NCI-H2081 treated with DMSO at 0.1 percent for 48 hours (cell line): ENCODE results near the gene NBPF9.
"Not testable (repeated sequence)": the region's sequence is repeated elsewhere in the genome, so short reads cannot be mapped to it uniquely, and the experiment has no call there.

Experiments used
- DNase-seq: peaks from one replicate; lab custom pipeline; 2025; lab: John Stamatoyannopoulos, UW

Gene NBPF9, protein sequence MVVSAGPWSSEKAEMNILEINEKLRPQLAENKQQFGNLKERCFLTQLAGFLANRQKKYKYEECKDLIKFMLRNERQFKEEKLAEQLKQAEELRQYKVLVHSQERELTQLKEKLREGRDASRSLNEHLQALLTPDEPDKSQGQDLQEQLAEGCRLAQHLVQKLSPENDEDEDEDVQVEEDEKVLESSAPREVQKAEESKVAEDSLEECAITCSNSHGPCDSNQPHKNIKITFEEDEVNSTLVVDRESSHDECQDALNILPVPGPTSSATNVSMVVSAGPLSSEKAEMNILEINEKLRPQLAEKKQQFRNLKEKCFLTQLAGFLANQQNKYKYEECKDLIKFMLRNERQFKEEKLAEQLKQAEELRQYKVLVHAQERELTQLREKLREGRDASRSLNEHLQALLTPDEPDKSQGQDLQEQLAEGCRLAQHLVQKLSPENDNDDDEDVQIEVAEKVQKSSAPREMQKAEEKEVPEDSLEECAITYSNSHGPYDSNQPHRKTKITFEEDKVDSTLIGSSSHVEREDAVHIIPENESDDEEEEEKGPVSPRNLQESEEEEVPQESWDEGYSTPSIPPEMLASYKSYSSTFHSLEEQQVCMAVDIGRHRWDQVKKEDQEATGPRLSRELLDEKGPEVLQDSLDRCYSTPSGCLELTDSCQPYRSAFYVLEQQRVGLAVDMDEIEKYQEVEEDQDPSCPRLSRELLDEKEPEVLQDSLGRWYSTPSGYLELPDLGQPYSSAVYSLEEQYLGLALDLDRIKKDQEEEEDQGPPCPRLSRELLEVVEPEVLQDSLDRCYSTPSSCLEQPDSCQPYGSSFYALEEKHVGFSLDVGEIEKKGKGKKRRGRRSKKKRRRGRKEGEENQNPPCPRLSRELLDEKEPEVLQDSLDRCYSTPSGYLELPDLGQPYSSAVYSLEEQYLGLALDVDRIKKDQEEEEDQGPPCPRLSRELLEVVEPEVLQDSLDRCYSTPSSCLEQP (N-terminal part only)

DNA sequence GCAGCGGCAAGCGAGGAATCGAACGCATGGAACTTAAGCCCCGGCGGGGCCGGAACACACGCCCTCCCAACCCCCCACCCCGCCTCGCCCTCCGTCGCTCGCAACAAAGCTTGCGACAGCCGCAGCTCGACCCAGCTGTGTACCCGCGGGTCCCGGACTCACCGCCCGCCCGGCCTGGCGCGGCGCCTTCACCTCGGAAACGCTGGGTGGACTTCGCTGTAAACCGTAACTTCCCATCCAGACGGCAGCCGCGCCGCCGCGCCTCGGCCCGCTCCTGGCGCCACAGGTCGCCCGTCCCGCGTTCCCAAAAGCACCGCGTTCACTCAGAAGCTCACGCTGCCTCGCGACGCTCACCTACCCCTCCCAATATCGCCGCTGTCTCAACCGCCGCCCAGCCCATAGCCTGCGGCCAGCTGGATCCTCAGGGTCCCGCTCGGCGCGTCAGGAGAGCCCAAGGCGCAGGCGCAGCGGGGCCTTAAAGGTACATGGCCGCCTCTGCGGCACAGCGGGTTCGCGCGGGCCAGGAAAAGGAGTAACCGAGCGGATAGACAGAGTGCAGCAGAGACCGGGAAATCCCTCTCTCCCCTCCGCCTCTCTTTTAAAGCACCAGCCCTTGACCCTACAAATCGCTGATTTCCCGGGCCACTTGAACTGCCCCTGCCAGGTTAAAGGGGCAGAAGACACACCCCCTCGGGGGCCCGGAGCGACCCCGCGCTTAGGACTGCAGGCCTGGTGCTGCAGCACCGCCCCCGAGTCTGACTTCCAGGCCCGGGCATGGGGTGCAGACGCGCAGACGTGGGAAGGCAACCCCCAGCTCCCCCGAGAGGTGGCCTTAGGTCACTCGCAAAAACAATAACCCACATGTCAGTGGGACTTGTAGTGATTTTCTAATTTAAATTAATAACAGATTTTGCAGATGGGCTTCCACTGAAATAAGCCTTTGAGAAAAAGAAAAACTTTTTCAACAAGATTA lies at the start of gene NBPF9:
Gene NBPF9 (minus strand): TSS at position 443 of the 973 bp plus-strand sequence. CDS start 21,412 bp downstream, outside the sequence.
- not testable (repeated sequence) for DNase-seq

DNA sequence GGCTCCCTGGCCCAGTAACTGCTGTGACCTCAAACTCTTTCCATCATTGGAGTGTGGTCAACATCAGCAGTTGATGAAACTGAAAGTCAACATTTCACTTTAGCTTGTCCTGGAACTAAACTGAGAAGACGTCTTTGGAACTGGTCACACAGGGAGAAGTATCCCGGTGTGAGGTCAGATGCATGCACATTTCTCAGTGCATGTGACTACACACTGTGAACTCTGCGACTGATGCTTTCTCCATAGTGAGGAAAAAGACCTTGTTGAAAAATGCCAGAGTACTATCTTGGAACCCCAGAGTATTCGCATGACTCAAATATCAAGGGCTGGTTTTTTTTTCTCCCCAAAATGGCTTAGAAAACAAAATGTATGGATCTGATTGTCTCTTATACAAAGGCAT lies 46.6 kb upstream of the NBPF9 start:
- not testable (repeated sequence) for DNase-seq

DNA sequence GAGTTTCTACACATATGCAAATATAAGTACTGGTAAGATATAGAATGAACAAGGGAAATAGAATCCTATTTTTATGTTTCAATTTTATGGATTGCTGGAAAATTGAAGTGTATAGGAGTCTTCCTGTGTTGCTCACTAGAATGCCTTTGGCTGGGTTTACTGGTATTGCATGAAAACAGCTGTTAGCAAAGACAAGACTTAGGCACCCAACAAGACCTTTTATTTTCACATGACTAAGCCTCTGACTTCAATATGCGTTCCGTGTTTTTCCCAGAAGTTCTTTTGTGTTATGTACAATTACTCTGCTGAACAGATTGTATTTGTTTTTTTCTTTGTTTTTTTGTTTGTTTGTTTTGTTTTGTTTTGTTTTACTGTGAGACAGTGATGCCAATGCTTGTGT lies 34.2 kb upstream of the NBPF9 start:
- DNase-seq, result not testable (repeated sequence)

DNA sequence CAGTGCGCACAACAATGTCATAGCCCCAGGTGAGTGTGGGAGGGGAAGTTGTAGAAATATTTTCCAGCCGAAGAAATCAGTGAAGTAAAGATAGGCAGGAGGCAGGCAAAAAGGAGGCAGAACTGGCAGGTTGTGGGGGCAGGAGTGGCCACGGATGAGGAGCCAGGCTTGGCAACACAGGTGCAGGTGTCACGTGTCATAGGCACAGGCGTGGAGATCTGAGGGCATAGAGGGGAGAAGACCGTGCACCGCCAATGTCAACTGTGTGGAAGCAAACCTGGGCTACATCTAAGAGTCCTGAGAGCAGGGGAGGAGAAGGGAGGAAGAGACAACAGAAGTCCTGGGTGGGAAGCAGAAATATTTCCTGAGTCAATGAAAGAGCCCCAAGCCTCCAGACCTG lies 27.6 kb upstream of the NBPF9 start:
- DNase-seq, result not testable (repeated sequence)

DNA sequence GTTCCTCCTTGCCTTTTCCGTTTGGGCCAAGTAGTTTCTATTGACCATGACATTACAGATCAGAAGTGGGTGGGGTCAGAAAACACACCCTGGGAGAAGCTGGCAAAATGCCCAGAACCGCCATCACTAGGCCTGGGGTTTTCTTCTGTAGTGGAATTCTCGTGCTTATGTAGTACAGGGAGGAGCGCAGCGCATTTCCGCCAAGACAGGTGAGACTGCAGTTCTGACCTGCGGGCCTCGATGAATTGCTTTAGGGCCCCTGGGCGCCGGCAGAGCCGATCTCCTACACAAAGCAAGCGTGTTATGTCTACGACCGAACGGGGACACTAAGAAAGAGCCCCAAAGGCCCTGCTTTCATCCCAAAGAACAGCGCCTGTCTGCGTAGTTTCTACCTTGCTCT lies 25.9 kb upstream of the NBPF9 start:
- not testable (repeated sequence) for DNase-seq

DNA sequence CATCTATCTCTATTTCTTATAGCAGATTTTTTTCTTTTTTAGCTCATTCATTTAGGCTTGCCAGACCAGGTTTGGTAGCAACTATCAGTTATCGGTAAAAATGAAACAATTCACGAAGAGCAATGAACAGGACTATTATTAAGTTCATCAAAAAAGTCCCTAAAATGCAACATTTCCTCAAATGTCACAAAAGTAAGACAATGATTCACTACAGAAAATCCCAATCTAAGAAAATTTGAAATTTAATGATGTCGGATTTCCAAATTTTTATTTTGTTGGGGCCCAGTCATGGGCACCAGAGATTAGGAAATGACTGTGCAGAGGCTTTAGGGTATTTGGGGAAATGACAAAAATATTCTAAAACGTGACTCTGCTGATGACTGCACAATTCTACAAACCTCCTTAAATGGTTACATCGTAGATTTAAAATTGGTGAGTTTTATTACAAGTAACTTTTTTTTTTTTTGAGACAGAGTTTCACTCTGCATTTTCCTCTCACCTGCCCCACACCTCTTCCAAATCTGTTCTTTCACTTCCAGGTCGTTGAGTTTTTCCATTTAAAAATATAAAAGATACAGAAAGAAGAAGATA lies 23.3 kb upstream of the NBPF9 start:
- DNase-seq, result not testable (repeated sequence)

DNA sequence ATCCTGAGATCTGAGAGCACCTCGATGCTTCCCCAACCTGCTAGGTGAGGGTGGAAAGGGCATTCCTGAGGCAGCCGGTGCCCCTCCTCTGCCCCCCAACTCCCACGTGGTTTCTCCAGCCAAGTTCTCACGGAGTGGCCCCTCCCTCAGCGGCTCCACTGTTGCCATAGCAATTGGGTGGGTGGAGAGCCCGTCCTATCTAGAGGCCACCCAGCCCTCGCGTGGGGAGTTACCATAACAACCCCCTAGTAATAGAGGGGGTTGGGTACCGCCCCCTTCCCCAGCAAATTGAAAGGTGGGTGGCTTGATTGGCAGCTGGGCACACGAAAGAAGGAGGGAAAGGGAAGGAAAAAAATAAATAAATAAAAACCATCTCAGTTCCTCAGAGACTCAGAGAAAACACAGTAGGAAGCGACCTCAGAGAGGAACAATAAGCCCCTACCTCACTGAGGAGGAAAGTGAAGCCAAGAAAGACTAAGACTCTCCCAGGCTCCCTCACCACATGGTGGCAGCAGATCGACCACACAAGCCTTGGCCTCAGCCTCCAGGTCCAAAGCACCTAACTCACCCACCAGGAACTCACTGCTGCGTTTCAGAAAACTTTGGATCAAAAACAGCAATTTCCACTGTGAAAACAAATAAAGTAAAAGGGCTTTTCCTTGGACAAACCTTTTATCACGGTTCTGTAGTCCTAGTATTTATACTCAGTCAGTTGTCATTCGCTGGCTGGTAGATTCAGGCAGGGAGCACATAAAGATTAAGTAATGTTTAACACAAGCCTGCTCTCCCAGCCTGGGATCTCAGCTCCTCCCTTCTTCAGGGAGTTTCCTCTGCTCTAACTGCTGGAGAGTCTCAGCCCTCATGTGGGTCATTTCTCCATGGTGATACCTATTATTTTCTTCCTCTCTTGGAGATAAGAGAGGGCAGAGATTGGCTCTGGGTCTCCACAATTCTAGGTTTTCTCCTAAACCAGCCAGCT lies 20.9 kb upstream of the NBPF9 start:
- DNase-seq, result not testable (repeated sequence)

DNA sequence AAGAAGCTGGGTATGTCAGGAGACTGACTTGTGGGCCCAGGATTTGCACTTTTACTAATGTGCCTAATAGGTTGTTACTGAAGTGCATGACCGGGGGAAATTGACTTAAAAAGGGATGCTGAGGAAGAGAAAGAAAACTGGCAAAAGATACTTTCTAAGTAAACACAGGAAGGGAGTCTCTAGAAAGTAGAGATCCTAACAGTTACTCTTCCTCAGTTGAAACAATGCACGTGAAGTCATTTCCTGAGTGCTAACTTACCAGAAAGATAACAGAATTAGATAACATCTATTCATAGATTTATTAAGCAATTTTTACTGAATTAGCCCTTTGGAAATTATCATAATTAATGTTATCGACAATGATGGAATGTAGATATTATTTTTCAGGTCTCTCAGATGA lies 9.5 kb upstream of the NBPF9 start:
- not testable (repeated sequence) for DNase-seq

DNA sequence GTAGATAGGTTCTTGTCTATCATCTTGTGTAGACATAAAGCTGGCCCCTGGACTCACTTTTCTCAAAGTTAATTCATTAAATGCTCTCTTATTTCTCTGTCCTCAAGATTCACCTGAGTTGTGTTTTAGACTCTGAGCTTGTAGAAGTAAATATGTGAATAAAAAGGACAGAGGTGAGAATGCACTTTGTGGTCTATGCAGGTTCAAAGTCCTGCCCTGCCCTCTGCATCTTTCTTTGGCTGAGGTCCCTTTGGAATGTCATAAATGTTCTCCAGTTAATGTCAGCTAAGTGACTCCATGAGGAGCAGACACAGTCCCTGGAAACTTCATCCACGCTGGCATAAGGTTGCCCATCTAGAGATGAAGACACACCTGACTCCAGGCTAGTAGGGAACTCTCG lies 7.0 kb upstream of the NBPF9 start:
- not testable (repeated sequence) for DNase-seq

DNA sequence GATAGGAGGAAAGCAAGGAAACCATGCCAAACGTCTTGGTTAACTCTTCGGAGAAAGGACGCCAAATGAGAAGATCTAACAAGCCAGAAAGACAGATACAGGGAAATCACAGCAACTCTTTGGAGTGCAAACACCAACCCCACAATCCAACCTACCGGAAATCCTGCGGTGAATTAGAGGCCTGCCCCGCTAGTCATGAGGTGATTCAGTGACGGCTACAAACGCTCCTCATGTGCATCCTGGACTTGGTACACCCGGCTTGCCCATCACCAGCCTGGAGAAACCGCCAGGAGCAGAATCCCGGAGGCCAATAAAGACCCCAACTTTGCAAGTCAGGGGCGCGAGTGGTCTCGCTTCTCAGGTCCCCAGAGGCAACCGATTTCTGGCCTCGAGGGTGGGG lies 777 bp downstream of the NBPF9 start:
- not testable (repeated sequence) for DNase-seq

DNA sequence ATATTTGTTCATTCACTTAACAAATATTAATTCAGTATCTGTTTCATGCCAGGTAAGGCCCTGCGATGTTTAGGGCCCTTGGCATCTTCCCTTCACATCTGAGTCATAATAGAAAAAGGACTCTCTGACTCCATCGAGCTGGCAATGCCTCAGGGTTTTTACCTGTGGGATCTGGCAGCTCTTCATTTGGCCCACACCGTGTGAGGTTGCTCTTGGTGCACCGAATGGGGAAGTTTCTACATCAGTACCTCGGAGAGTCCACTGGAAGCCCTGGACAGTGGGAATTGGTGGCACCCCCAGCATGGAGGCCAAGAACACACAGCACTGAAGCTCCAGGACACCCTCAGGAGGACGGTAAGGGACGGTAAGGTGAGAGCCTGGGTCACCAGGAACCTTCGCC lies 5.1 kb downstream of the NBPF9 start:
- DNase-seq, result not testable (repeated sequence)

DNA sequence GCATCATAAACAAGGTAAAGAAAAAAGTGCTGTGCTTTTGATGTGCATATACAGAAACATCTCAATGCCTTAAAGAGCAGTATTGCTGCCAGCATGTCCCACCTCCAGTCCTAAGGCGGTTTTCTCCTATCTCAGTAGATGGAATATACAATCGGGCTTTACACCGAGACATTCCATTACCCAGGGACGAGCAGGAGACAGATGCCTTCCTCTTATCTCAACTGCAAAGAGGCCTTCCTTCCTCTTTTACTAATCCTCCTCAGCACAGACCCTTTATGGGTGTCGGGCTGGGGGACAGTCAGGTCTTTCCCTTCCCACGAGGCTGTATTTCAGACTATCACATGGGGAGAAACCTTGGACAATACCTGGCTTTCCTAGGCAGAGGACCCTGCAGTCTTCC lies 10.2 kb downstream of the NBPF9 start:
- not testable (repeated sequence) for DNase-seq

DNA sequence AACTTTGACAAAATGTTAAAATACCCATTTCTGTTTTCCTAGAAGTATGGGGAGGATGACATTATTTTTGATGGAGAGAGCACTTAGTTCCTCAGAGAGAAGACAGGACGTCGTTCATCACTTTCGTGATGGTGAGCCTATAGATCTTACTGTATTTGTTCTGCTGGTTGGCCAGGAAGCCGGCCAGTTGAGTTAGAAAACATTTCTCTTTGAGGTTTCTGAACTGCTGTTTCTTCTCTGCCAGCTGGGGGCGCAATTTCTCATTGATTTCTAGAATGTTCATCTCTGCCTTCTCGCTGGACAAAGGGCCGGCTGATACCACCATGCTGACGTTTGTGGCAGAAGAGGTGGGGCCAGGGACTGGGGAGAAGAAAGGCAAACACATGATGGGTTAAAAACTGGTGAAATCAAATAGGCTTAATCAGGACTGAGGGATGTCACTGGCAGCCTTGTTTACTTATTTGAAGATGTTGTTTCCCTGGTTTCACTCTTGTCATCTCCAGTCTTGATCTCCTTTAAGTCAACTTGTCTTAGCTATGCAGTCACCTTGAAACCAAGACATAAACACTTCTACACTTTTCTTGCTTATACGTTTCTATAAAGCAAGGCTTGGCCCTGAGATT lies 27.7 kb downstream of the NBPF9 start:
- DNase-seq, result not testable (repeated sequence)

DNA sequence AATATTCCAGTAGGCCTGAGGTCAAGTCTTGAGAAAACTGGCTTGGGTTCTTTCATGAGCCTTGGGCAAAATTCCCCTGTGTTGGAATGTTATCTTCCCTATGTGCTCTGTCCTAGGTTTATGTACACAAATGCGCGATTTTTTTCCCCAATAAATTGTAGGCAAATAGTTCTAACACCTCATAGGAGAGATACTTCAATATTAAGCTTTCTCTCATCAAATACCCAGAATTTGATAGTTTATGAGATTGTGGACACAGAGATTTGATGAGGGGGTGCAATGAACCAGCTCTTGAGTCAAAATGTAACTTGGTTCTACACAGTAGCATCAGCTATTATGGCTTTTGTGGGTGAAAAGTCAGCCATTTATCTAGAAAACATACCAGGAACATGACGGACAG lies 38.7 kb downstream of the NBPF9 start:
- DNase-seq, result not testable (repeated sequence)

DNA sequence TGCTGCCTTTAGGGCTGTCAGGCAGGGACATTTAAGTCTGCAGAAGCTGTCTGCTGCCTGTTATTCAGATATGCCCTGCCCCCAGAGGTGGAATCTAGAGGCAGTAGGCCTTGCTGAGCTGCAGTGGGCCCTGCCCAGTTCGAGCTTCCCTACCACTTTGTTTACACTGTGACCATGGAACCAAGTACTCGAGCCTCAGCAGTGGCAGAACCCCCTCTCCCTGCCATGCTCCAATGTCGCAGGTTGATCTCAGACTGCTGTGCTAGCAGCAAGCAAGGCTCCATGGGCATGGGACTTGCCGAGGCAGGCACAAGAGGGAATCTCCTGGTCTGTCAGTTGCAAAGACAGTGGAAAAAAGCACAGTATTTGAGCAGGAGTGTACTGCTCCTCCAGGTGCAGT lies 60.3 kb downstream of the NBPF9 start:
- not testable (repeated sequence) for DNase-seq

DNA sequence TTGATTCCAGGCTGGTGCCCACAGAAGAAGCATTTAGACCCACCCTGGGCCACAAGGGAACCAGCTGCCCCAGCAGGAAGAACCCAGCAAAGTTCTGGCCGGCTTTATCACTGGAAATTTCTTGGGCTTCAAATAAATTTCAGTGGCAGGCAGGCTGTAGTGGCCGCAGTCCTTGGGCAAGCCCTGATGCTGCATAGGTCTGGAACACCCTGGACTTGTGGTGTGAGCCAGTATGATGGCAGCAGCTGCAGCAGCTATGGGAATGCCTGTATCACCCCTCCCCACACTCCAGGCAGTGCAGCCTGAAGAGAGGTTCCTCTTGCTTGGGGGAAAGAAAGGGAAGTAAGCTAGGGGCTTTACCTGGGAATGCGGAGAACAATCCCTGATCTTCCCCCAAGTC lies 69.4 kb downstream of the NBPF9 start:
- not testable (repeated sequence) for DNase-seq

DNA sequence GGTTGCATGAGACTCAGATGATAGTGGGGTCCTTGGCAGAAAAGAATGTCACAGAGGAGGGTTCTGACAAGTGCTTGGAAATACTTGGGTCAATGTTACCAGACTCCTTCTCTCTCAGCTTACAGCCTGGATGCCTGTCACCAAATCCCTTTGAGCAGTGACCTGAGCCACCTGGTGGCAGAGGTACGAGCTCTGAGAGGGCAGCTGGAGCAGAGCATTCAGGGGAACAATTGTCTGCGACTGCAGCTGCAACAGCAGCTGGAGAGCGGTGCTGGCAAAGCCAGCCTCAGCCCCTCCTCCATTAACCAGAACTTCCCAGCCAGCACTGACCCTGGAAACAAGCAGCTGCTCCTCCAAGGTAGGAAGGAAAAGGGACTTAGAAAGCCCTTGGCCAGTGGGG lies 79.0 kb downstream of the NBPF9 start:
- DNase-seq, result not testable (repeated sequence)

DNA sequence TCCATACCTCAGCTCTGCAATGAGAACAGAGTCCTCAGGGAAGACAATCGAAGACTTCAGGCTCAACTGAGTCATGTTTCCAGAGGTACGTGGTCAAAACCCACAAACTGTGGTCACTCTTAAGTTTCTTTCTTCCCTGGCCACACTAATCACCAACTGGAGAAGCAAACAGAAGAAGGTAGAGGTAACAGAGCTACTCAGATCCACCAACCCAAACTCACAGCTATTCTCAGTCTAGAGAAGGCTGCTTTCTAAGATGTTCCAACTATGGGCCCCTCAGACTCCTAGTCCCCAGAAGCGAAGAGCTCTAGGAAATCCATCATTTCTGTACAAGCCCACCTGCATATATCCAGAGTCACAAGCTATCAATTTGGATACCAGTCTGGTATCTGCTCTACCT lies 84.8 kb downstream of the NBPF9 start:
- not testable (repeated sequence) for DNase-seq

DNA sequence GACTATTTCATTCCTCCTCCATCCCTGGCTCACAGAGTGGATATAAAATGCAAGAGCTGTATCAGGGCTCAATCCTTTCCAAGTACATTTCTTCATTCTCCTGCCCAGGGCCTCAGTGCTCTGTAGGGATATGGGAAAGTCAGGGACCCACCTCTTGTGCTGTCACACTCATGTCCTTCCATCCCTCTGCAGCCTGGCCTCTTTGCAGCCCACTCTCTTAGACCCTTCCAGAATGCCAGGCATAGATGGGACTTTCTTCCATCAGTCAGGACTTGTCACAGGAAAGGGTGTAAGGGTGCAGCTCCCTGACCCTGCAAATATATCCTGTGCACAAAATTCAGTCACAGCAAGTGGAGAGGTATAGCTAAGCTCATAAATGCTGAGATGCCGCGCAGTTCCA lies 86.7 kb downstream of the NBPF9 start:
- DNase-seq, result not testable (repeated sequence)
